Hepatocyte (in vitro differentiated cells): ENCODE data around the gene RBFOX2.

ENCODE experiments used
- EZH2phosphoT487 ChIP-seq: fragments of 200-600 bp; sonication (generic); IDR thresholded peaks from one replicate; pipeline ENCODE4 v1.6.1; 2018; ENCODE audit warnings: antibody characterized with exemption, mild to moderate bottlenecking, low read depth, moderate library complexity; ENCODE audit not compliant: unreplicated experiment, severe bottlenecking
- TF ChIP-seq, protein P1 (sequence below): fragments of 200-600 bp; sonication (generic); IDR thresholded peaks from 2 replicates; pipeline ENCODE4 v1.5.1; 2016; ENCODE audit warnings: antibody characterized with exemption, mild to moderate bottlenecking; ENCODE audit not compliant: poor library complexity

DNA sequence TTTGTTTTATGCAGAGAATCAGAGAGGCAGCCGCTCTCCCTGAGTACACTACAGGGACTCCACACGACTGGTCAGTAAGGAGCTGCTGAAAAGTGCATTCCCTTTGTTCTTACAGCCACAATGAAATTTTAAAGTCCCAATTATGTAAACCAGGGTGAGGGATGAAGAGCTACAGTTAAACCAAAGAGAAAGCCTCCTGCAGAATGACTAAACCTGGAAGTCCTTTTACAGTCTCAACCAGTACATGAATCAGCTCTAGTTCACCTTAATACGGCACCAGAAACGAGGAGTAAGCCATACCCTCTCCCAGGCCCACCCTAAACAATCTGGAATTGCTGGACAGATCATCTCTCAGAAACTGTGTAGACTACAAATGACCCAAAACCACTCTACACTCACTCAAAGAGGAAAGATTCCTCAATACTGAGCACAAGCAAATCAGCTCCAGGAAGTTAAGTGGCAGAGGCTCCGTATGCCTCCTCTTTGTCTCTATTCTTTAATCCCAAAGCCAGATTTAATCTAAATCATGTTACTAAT is 113.1 kb downstream of the RBFOX2 start:
- TF ChIP-seq EZH2phosphoT487: no peak
- TF ChIP-seq, protein P1, sequence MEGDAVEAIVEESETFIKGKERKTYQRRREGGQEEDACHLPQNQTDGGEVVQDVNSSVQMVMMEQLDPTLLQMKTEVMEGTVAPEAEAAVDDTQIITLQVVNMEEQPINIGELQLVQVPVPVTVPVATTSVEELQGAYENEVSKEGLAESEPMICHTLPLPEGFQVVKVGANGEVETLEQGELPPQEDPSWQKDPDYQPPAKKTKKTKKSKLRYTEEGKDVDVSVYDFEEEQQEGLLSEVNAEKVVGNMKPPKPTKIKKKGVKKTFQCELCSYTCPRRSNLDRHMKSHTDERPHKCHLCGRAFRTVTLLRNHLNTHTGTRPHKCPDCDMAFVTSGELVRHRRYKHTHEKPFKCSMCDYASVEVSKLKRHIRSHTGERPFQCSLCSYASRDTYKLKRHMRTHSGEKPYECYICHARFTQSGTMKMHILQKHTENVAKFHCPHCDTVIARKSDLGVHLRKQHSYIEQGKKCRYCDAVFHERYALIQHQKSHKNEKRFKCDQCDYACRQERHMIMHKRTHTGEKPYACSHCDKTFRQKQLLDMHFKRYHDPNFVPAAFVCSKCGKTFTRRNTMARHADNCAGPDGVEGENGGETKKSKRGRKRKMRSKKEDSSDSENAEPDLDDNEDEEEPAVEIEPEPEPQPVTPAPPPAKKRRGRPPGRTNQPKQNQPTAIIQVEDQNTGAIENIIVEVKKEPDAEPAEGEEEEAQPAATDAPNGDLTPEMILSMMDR: no peak
